ENCODE data around the gene PLCG1. TPM values are rescaled to one million over a fixed set of nuclear protein-coding genes. Genes with fewer than 3 reads are reported as not detected.

The PLCG1 gene
- total RNA-seq, 1 donor from 2014 or later, result 460 TPM

- intact Hi-C loops (cut with micrococcal nuclease), result no loop called here
These were observed 66.3 kb downstream of the PLCG1 start for GRCh38 chr20:41203660-41204059.

- intact Hi-C loops (cut with micrococcal nuclease), result no loop called here
These were observed 67.2 kb downstream of the PLCG1 start for GRCh38 chr20:41204304-41205265.

- intact Hi-C loops (cut with micrococcal nuclease), result no loop called here
These were observed 68.0 kb downstream of the PLCG1 start for GRCh38 chr20:41205313-41205712.

- intact Hi-C loops (cut with micrococcal nuclease), result no loop called here
These were observed 75.9 kb downstream of the PLCG1 start for GRCh38 chr20:41213150-41213820.

GRCh38 chr20:41214202-41214601, 76.9 kb downstream of the PLCG1 start:
- intact Hi-C loops (cut with micrococcal nuclease), result no loop called here

- intact Hi-C loops (cut with micrococcal nuclease), result no loop called here
These were observed 77.3 kb downstream of the PLCG1 start for GRCh38 chr20:41214666-41215065.

GRCh38 chr20:41217422-41217821, 80.1 kb downstream of the PLCG1 start:
- intact Hi-C loops (cut with micrococcal nuclease), result no loop called here

GRCh38 chr20:41218466-41218865, 81.1 kb downstream of the PLCG1 start:
- intact Hi-C loops (cut with micrococcal nuclease), result no loop called here

- intact Hi-C loops (cut with micrococcal nuclease), result no loop called here
These were observed 82.5 kb downstream of the PLCG1 start for GRCh38 chr20:41219824-41220223.

GRCh38 chr20:41221614-41222218, 84.4 kb downstream of the PLCG1 start:
- intact Hi-C loops (cut with micrococcal nuclease), result no loop called here

GRCh38 chr20:41222296-41222695, 85.0 kb downstream of the PLCG1 start:
- intact Hi-C loops (cut with micrococcal nuclease), result no loop called here

GRCh38 chr20:41222703-41223102, 85.4 kb downstream of the PLCG1 start:
- intact Hi-C loops (cut with micrococcal nuclease), result no loop called here

GRCh38 chr20:41223112-41223511, 85.8 kb downstream of the PLCG1 start:
- intact Hi-C loops (cut with micrococcal nuclease), result no loop called here

- intact Hi-C loops (cut with micrococcal nuclease), result no loop called here
These were observed 86.9 kb downstream of the PLCG1 start for GRCh38 chr20:41224281-41224680.

GRCh38 chr20:41225091-41225490, 87.7 kb downstream of the PLCG1 start:
- intact Hi-C loops (cut with micrococcal nuclease), result no loop called here

- intact Hi-C loops (cut with micrococcal nuclease), result no loop called here
These were observed 89.1 kb downstream of the PLCG1 start for GRCh38 chr20:41226426-41226825.

Other genes with a start within 250 kb of the PLCG1 start
- 96.8 and 98.4 TPM in 2 replicates for gene TOP1, start 108.7 kb upstream of the PLCG1 start, total RNA-seq
- gene ZHX3, start 180.2 kb downstream of the PLCG1 start, total RNA-seq, result 7.5 and 10.0 TPM in 2 replicates
- gene LPIN3, start 203.3 kb downstream of the PLCG1 start, total RNA-seq, result 2.0 and 2.8 TPM in 2 replicates
- 0.07 and 0.10 TPM in 2 replicates for gene EMILIN3, start 229.3 kb downstream of the PLCG1 start, total RNA-seq

Data from T-helper 1 cell treated with Interleukin-12 subunit alpha and Interleukin-12 subunit beta and Interleukin-4 antibody, amounts not matched to agents 30 ng/mL and 1 ng/mL, for 36 hours (primary cell).